SU-DHL-6 (cell line): ENCODE data around the gene ORC1.

Source experiments
- EZH2phosphoT487 ChIP-seq: fragments of 200-600 bp; sonication (generic), shearing (Covaris generic); conservative IDR thresholded peaks from 2 replicates; pipeline ENCODE4 v1.6.1; 2018; ENCODE audit warnings: mild to moderate bottlenecking, antibody characterized with exemption, low read length, moderate library complexity, mixed read lengths
- TF ChIP-seq, protein P1 (sequence below): fragments of 200-600 bp; sonication (generic); IDR thresholded peaks from one replicate; pipeline ENCODE4 v1.5.1; 2017; ENCODE audit warnings: antibody characterized with exemption, mild to moderate bottlenecking, low read length, moderate library complexity; ENCODE audit not compliant: insufficient read depth, poor library complexity, severe bottlenecking

- TF ChIP-seq, protein P1, sequence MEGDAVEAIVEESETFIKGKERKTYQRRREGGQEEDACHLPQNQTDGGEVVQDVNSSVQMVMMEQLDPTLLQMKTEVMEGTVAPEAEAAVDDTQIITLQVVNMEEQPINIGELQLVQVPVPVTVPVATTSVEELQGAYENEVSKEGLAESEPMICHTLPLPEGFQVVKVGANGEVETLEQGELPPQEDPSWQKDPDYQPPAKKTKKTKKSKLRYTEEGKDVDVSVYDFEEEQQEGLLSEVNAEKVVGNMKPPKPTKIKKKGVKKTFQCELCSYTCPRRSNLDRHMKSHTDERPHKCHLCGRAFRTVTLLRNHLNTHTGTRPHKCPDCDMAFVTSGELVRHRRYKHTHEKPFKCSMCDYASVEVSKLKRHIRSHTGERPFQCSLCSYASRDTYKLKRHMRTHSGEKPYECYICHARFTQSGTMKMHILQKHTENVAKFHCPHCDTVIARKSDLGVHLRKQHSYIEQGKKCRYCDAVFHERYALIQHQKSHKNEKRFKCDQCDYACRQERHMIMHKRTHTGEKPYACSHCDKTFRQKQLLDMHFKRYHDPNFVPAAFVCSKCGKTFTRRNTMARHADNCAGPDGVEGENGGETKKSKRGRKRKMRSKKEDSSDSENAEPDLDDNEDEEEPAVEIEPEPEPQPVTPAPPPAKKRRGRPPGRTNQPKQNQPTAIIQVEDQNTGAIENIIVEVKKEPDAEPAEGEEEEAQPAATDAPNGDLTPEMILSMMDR = no peak
- no peak for TF ChIP-seq EZH2phosphoT487
These were observed 51.5 kb downstream of the ORC1 start for GRCh38 chr1:52352690-52353089.
